C4-2B (cell line): ENCODE data around the gene LANCL2.

Experiments
- CTCF ChIP-seq: fragments of 450-650 bp; conservative IDR thresholded peaks from 2 replicates; pipeline ENCODE4 v1.5.1; 2017; ENCODE audit warnings: mild to moderate bottlenecking
- ZFX ChIP-seq: fragments of 450-650 bp; IDR thresholded peaks from 2 replicates; pipeline ENCODE4 v1.6.1; 2017

DNA sequence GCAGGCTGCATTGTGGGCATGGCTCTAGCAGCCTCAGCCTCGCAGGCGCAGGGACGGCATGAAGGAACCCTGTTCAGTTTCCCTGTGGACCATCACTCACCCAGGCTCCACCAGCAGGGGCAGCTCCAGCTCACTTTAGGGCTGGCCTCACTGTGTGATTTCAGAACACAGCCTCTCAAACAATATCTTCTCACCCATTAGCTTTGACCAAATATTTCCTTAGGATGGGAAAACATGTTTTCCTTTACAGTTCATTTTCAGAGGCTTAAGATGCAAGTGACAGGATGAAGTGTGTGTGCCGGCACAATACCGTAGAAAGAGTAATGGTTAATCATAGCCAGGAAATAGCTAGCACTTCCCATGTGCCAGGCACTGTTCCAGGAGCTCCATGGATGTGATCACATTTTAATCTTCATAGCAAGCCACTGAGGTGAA is 58.2 kb downstream of the LANCL2 start:
- no peak for TF ChIP-seq CTCF
- no peak for TF ChIP-seq ZFX
